Stimulated activated CD8-positive, alpha-beta memory T cell treated with anti-CD3 and anti-CD28 coated beads, Interleukin-12 subunit alpha, Interleukin-12 subunit beta, amount 100 ng/mL, for 24 hours (primary cell): ENCODE results near the gene TMEM218.
"Not testable (repeated sequence)": the region's sequence is repeated elsewhere in the genome, so short reads cannot be mapped to it uniquely, and the experiment has no call there.

Experiments used
- DNase-seq: peaks from one replicate; pipeline ENCODE4 v3.0.0-alpha.2; 2020; ENCODE audit errors: extremely low read depth

Gene TMEM218

DNA sequence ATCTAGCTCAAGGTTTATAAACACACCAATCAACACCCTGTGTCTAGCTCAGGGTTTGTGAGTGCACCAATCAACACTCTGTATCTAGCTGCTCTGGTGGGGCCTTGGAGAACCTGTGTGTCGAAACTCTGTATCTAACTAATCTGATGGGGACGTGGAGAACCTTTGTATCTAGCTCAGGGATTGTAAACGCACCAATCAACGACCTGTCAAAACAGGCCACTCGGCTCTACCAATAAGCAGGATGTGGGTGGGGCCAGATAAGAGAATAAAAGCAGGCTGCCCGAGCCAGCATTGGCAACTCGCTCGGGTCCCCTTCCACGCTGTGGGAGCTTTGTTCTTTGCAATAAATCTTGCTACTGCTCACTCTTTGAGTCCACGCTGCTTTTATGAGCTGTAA is 21.3 kb downstream of the TMEM218 start:
- DNase-seq = not testable (repeated sequence)

DNA sequence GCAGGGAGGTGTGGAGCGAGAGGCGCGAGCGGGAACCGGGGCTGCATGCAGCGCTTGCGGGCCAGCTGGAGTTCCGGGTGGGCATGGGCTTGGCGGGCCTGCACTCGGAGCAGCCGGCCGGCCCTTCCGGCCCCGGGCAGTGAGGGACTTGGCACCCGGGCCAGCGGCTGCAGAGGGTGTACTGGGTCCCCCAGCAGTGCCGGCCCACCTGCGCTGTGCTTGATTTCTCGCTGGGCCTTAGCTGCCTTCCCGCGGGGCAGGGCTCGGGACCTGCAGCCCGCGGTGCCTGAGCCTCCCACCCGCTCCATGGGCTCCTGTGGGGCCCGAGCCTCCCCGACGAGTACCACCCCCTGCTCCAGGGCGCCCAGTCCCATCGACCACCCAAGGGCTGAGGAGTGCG is 21.9 kb downstream of the TMEM218 start:
- not testable (repeated sequence) for DNase-seq

DNA sequence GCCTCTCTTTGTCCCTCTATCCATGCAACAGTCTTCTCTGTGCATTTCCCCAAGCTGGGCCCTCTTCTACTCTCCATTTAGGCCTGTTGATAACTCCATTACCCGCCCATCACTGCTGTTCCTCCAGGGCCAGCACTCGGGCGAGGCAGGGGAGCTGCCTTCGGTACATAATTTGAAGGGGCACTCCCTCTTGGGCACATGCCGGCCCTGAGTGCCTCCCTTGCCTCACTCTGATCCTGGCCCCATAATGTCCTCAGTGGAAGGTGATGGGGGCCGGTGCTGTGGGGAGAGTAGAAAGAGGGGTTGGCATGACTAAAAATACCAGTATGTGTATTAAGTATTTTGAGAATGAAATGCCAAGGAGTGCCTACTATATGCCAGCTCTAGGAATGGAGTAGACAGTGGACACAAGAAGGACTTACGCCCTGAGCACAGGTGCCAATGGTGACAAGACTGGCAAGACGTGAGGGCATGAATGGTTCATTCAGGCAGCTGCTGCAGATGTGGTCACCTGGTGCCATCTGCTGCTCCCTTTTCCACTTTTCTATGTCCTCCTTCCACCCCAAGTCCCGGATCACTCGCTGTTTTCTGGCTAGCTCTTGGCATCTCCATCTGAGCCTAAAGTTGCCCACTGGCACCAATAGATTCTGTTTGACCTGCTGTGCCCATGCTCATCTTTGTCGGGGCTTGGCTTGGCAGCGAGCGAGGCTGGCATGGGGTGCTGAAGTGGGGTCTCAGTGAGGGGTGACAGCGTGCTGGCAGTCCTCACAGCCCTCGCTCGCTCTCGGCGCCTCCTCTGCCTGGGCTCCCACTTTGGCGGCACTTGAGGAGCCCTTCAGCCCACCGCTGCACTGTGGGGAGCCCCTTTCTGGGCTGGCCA is 22.6 kb downstream of the TMEM218 start:
- DNase-seq = no peak

DNA sequence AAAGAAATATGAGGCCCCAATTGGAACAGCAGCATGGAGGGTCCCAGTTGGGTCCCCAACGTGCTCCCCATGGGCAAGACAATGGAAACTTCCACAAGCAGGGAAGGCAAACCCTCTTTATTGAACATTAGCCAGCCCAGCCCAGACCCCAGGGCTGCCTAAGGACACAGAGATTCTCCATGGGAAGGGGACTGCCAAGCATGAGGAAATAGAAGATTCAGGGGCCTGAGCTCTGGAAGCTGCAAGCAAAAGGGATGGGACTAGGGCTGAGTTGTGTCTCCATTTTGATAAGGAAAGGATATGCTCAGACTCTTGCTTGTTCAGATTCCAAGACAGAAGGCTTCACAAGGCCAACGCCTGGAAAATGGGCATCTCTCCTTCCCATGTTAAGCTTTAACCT is 23.3 kb downstream of the TMEM218 start:
- DNase-seq = no peak

DNA sequence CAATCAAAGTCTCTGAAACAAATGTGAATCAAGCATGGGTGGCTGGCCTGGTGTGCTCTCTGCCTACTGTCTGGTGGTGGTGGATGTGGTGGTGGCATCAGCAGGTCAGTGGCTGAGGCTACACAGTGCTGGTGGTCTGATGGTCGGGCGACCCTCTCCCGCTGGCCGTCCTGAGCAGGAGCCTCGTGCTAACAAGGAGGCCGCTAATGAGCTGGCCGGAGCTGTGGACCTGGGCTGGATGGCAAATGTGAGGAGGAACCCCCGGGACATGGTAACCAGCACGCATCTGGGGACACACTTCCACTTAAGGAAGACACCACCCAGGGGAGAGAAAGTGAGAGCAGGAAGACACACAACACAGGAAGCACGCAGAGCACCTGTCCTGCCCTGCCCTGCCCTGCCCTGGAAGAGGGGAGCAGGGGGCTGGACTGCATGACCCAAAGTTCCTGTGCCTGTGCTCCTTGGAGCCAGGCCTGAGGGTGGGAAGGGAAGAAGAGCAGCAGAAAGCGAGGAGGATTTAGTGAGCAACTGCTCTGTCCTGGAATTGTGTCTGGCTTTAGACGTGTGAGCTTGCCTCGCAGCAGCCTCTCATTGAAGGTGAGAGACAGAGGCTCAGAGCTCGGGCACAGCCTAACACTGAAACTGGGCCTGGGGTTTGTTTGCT is 24.7 kb downstream of the TMEM218 start:
- DNase-seq = no peak

DNA sequence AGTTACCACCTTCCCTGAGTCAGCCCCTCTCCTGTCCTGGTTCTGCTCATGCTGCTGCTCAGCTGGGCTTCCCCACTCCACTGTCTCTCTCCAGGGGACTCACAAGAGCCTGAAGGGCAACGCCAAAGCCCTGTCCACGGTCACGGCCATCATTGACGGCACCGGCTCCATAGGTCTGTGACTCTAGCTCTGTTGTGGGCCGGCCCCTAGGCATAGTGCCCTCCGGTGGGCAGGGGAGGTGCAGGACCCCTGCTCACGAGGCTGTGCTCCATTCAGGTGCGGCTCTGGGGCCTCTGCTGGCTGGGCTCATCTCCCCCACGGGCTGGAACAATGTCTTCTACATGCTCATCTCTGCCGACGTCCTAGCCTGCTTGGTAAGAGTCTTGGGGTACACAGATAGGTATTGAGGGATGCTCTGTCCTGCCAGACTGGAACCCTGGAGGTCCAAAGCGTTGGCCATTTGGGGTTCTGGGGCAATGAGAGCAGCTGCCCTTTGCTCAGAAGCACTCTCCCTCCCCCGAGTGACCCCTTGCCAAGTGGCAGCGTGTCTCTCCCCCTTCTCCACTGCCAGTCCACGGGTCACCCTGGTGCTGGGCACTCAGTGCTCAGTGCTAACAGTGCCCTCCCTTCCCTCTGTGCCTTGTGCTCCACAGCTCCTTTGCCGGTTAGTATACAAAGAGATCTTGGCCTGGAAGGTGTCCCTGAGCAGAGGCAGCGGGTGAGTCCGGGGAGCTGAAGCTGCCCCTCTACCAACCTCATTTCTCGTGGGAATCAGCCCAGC is 25.9 kb downstream of the TMEM218 start:
- DNase-seq = no peak

DNA sequence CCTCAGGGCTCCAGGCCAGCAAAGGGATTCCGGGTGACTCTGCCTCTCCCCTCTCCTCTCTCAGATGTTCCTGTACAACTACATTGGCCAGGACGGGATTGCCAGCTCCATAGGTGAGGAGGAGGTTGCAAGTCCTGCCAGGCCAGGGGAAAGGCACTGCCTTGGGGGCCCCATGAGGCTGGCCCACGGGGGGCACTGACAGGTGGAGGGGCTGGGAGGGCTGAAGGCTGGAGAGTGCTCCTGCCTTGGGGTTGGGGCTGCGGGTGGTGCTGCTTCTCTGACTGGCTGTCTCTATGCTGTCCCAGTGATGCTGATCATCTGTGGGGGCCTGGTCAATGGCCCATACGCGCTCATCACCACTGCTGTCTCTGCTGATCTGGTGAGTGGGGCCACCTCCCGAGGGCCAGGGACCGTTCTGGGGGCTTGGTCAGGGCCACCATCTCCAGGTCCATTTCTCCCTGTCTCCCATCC is 26.6 kb downstream of the TMEM218 start:
- no peak for DNase-seq

DNA sequence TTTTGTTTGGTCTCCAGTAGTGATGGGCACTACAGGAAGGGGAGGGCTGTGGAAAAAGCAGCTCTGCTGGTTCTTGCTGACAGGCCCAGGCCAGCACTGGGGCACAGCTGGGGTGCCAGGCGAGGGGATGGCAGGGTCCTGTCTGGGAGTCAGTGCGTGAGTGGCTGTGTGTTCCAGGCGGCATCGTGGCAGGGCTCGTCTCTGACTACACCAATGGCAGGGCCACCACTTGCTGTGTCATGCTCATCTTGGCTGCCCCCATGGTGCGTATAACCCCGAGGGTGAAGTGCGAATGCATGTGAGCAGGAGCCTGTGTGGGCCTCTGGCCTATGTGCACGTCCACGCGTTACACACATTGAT is 27.4 kb downstream of the TMEM218 start:
- DNase-seq = no peak

DNA sequence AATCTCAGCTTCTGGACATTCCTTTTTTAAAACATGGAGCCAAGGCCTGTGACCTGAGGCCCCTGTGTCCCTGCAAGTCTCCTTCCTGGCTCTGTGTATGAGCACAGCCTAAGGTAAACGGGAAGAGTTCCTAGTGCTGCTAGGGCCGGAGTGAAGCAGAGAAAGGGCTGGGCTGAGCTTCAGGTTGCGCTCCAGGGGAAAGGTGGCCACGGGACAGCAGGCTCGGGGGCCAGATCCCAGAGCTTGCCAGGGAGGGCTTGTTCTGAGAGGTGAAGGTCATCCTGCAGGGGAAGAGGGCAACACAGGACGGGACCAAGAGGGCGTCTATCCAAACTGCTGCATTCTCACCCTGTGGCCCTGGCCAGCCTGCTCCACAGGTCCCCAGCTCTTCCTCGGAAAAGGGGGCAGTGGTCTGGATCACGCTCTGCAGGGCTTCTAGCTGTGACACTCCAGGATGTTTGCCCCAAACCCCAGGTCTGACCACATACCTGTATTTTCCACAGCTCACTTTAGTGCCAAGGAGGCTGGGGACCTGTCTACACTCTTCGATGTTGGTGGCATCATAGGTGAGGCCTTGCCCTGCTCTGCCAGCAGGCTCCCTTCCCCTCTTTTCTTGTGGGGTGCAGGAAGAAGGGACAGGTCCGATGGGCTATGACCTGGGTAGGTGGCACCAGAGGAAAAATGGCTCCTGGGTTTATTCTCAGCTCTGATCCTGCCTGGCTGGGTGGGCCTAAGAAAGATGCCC is 27.9 kb downstream of the TMEM218 start:
- no peak for DNase-seq

DNA sequence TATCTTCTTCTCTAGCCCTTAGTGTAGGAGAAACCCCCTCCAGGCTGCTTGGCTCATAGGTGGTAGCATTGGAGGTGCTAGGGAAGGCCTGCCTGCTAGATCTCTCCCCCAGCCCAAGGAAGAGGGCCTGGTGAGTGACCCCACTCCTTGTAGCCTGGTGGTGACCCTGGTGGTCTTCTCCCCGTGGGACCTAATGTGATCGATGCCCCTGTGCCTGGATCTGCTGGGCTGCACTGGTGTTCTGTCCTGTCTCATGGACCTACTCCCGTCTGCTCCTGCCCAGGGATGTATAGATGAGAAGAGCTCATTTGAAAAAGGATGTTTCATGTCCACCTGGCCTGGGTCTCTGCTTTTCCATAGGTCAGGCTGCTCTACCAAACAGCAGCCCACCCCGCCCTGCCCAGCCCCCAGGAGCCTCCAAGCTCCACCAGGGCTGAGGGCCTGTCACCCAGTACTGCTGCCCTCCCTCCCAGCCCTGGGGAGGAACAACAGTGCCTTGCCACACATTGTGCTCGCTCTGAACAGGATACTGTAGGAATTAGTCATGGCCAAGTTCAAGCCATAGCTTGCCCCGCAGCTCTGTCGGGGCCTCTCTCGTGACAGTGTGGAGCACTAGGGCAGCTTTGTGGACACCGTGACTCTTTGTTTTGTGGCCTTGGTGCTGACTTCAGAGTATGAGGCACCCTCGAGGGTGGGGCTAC is 28.7 kb downstream of the TMEM218 start:
- no peak for DNase-seq

DNA sequence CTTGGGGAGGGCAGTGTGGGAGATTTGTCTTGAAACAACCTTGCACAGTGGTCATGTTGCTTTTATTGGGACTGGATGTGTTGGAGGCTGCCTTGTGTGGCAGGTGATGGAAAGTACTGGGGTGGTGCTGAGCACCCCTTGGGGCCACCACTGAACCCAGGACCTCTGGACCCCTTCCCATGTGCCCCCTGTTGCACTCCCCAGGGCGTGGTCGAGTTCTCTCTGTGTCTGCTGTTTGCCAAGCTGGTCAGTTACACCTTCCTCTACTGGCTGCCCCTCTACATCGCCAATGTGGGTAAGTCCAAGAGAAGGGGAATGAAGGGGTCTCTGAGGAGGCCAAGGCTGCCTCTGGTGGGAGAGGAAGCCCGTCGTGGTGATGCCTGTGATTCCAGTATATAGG is 29.4 kb downstream of the TMEM218 start:
- no peak for DNase-seq

DNA sequence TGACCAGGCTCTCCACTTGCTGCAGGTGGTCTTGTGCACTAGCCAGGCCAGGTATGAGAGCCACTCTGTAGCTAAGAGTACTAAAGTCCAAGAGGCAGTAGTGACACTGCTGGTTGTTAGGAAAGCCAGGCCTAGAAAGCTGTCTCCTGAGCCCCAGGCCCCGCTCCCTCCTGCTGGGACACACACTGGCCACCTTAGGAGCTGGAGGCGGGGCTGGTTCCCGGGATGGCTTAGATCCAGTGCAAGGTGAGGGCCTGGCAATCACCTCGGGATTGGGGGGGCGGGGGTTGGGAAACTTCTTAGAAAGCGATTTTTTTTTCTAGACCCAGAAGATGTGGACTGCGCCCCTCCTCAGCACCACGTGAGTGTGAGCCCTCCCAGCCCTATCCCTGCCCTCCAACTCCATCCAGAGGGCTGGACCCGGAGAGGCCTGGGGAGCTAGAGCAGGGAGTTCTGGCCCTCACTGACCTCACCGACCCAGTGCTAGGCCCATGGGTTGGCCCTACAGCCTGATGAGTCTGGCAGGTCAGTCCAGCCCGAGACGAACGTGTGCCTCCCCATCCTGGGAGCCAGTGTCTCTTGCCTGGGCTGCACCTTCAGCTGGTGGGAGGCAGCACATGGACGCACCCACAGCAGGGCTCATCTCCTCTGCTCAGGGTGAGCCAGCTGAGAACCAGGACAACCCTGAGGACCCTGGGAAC is 30.2 kb downstream of the TMEM218 start:
- no peak for DNase-seq

DNA sequence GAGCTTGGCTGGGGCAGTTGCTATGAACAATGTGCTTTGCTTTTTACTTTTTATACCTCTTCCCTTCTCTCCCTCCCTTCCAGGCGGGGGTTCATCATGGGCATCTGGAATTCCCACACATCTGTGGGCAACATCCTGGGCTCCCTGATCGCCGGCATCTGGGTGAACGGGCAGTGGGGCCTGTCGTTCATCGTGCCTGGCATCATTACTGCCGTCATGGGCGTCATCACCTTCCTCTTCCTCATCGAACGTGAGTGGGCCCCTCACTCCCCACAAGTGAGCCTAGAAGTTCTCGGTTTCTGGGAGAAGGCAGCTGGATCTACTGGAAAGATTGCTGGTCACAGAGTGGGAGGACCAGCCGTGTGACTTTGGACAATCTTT is 30.9 kb downstream of the TMEM218 start:
- no peak for DNase-seq

DNA sequence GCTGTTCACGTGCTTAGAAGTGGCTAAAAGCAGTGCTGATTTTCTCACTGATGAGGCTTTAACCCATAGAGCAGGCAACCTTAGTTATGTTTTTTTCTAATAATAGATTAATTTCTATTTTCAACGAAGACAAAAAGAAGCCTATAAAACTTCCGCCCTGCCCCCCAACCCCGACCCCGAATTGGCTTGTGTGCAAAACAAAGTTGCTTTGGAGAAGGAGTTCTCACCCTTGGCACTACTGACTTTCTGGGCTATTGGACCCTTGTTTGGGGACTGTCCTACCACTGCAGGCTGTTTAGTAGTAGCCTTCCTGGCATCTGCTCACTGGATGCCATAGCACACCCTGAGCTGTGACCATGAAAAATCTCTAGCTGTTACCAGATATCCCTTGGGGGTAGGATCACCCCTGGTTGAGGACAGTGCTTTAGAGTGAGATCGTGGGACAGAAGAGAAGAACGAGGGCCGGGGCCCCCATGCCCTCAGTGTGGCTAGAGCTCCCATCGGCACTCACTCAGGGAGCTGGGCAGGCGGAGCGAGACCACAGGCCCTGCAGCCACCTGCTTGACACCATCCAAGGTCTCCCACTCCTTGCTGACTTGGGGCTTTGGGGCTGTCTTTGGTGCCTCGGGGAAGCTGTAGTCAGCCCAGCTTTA is 31.4 kb downstream of the TMEM218 start:
- DNase-seq = no peak

DNA sequence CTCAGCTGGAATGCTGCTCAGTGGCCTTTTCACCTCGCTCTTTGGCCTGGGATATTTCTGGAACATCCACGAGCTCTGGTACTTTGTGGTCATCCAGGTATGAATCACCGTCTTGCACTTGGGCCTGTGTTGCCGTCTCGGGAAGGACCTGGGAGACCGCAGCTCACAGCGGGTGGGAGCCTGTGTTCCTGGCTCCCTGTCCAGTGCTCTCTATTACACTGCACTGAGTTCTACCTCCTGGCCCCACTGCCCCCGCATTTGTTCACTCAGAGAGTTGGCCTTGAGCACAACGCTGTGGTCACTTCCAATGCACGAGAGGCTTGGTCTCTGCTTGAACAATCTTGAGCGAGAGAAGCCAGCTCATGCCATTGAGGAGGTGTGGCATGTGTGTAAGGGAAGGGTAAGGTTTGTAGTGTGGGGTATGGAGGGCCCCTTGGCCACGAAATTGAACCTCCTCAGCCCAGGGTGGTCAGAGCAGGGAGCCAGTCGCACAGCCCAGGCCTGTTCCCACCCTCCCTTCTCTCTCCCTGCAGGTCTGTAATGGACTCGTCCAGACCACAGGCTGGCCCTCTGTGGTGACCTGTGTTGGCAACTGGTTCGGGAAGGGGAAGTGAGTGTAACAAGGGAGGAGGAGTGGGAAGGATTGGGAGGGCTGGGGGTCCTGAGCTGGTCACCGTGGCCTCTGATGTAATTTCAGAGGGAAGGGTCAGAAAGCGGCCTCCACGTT is 32.1 kb downstream of the TMEM218 start:
- DNase-seq = no peak

DNA sequence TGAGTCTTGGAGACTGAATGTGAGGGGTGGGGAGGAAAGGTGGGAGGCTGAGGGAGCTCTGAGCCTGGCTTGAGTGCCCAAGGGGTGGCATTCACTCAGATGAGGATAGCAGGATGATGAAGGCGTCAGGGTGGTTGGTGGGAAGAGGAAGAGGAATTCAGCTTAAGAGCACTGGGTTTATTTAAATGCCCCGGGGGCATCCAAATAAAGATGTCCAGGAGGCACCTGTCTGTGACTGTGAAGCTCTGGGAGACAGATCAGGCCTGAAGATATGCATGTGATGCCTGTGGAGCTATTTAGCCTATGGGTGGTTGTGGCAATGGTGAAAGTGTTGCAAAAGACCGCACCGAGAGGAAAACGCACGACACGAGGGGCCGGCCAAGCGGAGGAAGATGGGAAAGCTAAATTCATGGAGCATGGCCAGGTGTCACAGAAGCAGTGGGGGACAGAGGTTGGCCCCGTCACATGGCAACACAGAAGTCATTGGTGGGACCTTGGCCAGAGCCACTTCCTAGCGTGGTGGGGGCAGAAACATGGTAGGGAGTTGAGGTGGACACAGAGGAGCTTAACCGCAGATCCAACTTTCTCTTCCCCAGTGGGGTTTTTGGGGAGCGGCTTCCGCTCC is 32.8 kb downstream of the TMEM218 start:
- DNase-seq = no peak

DNA sequence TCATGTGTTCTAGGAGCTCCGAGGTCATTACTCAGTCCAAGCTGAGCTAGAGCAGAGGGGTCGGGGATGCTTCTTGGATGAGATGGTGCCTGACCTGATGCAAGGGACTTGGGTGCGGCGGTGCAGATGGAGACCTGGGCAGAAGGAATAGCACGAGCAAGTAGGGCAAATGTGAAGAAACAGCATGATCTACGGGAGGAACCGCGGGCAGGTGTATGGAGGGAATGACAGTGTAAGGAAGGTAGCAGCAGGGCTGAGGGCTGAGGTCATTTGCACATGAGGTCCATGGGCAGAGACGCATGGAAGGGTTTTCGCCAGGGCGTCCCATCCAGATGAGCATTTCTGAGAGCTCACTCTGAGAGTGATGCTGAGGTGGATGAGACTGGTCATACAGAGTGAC is 33.4 kb downstream of the TMEM218 start:
- no peak for DNase-seq

DNA sequence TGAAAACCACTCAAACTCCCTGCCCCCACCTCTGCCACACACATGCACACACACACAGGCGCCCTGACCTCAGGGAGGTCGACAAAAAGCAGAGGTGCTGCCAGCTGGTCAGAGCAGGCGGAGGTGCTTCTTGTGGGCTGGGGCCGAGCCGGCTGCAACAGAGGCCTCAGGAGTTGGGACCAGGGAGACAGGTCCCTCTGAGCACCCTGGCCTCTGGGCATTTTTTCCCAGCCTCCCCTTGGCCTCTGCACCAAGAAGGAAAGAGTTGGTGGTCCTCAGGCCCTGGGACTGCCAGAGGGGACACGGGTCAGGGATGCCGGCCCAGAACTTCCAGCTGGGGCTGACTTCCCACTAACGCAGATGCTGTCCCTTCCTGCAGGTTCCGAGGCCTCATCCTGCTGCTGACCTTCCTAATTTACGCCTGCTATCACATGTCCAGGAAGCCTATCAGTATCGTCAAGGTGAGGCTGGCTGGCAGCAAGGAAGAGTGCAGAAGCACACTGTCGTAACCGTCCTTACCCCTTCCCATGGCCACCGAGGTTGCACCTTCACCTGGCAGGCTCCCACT is 35.0 kb downstream of the TMEM218 start:
- DNase-seq = no peak

DNA sequence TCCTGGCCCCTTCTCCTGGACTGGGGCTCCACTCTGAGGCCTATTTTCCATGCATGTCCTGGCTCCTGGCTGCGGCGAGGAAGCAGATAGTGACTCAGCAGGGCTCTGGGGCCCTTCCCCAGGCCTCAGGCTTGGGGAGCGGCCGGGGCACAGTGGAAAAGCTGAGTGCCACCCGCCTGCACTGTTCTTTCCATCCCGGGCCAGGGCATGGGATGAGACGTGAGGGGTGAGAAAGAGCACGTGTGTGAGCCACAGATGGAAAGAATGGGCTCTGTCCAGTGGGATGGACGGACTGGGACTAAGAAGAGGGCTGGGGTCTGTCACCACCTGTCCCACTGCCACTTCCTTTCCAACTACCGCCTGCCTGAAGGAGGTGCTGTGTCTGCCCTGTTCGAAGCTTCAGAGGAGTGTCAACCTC is 35.5 kb downstream of the TMEM218 start:
- no peak for DNase-seq
